ENCODE results near the gene UNC93B1. TPM values are rescaled to one million over a fixed set of nuclear protein-coding genes. Genes with fewer than 3 reads are reported as not detected.

UNC93B1 gene
- total and polyA plus RNA-seq, 2 of the 13 experiments (the other 11 are each of a cell fraction or from before 2014, with no cell fraction given): 8.8 to 18.9 TPM

DNA sequence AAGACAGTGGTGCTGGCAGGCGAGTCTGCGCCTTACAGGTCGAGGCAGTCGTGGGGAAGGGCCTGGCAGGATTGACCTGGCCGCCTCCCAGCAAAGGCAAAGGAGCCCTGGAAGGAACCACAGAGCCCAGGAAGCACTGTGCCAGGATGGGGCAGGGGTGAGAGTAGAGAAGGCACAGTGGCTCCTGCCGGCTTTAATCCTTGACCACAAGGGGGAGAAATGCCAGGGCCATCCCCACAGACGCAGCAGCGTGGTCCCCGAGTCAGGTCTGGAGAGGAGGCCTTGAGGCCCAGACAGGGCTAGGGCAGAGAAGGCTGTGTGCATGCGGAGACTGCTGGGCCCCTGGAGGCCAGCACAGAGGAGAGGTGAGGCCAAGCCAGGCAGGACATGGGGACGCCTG is 16.7 kb upstream of the UNC93B1 start:
- in situ Hi-C loops (cut with HindIII; ENCODE audit: extremely low pct_ligation_motif_present, low pct_unique_long_range_greater_than_20kb): no loop called here
- peaks cover 62% of the 10 kb centered on the region for H3K4me1 ChIP-seq (ENCODE audit: insufficient read depth, low read length)
- CTCF ChIA-PET (ENCODE audit: low intra/inter-chr PET ratio, low total read pairs): interaction anchor here (0.8 to 2.0 kb wide), 3 partner anchors 11 to 86 kb away, joined by 4 to 7 read pairs (median 5); partner anchors contain the start of gene ALDH3B1
- FAIRE-seq (peak; percentile 56), ATAC-seq (peak; percentile 61), DNase-seq (ENCODE audit: low spot score) (no peak)
- H3K4me3 ChIP-seq (replicated peaks in 1 of 3; ENCODE audit: insufficient read depth in 1 of 3, low read depth in 2 of 3, low read length in 3 of 3): peak overlapping the region in 1 of 3 experiments; percentile 55; a peak in 2 of 6 replicates
- no peaks in the 10 kb centered on the region for H3K27me3 ChIP-seq (ENCODE audit: control insufficient read depth in 1 of 2, insufficient read depth in 2 of 2, low read length in 2 of 2)
- no peaks in the 10 kb centered on the region for H3K9me3 ChIP-seq (ENCODE audit: low read length)
- 34% methylated on average over 7 of the region's 11 CpGs for WGBS (ENCODE audit: low lambda C conversion rate)
- H3K9ac ChIP-seq (ENCODE audit: insufficient read depth, low read depth, low read length): no peak overlapping the region
- peak overlapping the region; percentile 63 for H3K4me2 ChIP-seq (ENCODE audit: low read depth, low read length)
- H3K79me2 ChIP-seq (ENCODE audit: insufficient read depth, low read length): no peaks in the 10 kb centered on the region
- intact Hi-C loops (cut with micrococcal nuclease; ENCODE audit: unreplicated experiment): no loop called here
- no peak overlapping the region for H2AFZ ChIP-seq (ENCODE audit: low read length)
- peaks cover 0 to 3% of the 10 kb centered on the region in 2 experiments; a peak in 1 of 5 replicates for H3K36me3 ChIP-seq (replicated peaks in 1 of 2; ENCODE audit: control insufficient read depth in 1 of 2, insufficient read depth in 2 of 2, low read length in 2 of 2)
- no TSS peak for BruUV-seq (replicated peaks)
- POLR2A ChIA-PET: interaction anchor here (0.7 to 2.2 kb wide), 2 partner anchors 10 to 31 kb away, joined by 3 to 6 read pairs; no protein-coding TSS in a partner anchor
- no peak overlapping the region for H3K27ac ChIP-seq (ENCODE audit: extremely low read length, insufficient read depth, low read length)
- H4K20me1 ChIP-seq (ENCODE audit: insufficient read depth, low read length): no peaks in the 10 kb centered on the region
- TF ChIP-seq MEIS2 (CRISPR knock-in tag; IDR thresholded peaks at IDR 0.05) (0 out of 2 replicates have a peak, but pooled peaks have one; percentile 38), ZNF550 (CRISPR knock-in tag; IDR thresholded peaks at IDR 0.05; ENCODE audit: borderline replicate concordance) (no peak), MAFF (IDR thresholded peaks at IDR 0.05; ENCODE audit: low read depth, low read length) (no peak), ZNF143 (CRISPR knock-in tag; IDR thresholded peaks at IDR 0.05) (no peak; the same call in 1 of the 2 replicates), ARNT (IDR thresholded peaks at IDR 0.05) (no peak), GABPB1 (CRISPR knock-in tag; IDR thresholded peaks at IDR 0.05) (peak; percentile 10; the same call in 1 of the 2 replicates), ADNP (CRISPR knock-in tag; IDR thresholded peaks at IDR 0.05) (no peak), FOXO1 (CRISPR knock-in tag; IDR thresholded peaks at IDR 0.05) (0 out of 2 replicates have a peak, but pooled peaks have one; percentile 9), ZNF674 (CRISPR knock-in tag; IDR thresholded peaks at IDR 0.05; ENCODE audit: low read depth) (no peak), U2AF1 (optimal IDR thresholded peaks at IDR 0.05; ENCODE audit: low read depth, low read length) (no peak), ZMYM2 (CRISPR knock-in tag; IDR thresholded peaks at IDR 0.05) (no peak), ZNF24 (IDR thresholded peaks at IDR 0.05) (no peak), KAT2B (IDR thresholded peaks at IDR 0.05; ENCODE audit: borderline replicate concordance, low read depth, low read length) (no peak), ZNF570 (CRISPR knock-in tag; IDR thresholded peaks at IDR 0.05; ENCODE audit: borderline replicate concordance) (no peak), PHF20 (CRISPR knock-in tag; IDR thresholded peaks at IDR 0.05) (no peak), ZNF7 (CRISPR knock-in tag; IDR thresholded peaks at IDR 0.05) (peak; percentile 82), RBM22 (optimal IDR thresholded peaks at IDR 0.05; ENCODE audit: low read length) (no peak), TCF7L2 (IDR thresholded peaks at IDR 0.05; ENCODE audit: low read depth, low read length) (no peak)
- TF ChIP-seq, protein P1, sequence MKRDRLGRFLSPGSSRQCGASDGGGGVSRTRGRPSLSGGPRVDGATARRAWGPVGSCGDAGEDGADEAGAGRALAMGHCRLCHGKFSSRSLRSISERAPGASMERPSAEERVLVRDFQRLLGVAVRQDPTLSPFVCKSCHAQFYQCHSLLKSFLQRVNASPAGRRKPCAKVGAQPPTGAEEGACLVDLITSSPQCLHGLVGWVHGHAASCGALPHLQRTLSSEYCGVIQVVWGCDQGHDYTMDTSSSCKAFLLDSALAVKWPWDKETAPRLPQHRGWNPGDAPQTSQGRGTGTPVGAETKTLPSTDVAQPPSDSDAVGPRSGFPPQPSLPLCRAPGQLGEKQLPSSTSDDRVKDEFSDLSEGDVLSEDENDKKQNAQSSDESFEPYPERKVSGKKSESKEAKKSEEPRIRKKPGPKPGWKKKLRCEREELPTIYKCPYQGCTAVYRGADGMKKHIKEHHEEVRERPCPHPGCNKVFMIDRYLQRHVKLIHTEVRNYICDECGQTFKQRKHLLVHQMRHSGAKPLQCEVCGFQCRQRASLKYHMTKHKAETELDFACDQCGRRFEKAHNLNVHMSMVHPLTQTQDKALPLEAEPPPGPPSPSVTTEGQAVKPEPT (CRISPR knock-in tag; IDR thresholded peaks at IDR 0.05; ENCODE audit: low read depth): no peak
- TF ChIP-seq, protein P2, sequence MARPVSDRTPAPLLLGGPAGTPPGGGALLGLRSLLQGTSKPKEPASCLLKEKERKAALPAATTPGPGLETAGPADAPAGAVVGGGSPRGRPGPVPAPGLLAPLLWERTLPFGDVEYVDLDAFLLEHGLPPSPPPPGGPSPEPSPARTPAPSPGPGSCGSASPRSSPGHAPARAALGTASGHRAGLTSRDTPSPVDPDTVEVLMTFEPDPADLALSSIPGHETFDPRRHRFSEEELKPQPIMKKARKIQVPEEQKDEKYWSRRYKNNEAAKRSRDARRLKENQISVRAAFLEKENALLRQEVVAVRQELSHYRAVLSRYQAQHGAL (CRISPR knock-in tag; IDR thresholded peaks at IDR 0.05; ENCODE audit: not compliant biosample characterization): no peak
- TF ChIP-seq, protein P3, sequence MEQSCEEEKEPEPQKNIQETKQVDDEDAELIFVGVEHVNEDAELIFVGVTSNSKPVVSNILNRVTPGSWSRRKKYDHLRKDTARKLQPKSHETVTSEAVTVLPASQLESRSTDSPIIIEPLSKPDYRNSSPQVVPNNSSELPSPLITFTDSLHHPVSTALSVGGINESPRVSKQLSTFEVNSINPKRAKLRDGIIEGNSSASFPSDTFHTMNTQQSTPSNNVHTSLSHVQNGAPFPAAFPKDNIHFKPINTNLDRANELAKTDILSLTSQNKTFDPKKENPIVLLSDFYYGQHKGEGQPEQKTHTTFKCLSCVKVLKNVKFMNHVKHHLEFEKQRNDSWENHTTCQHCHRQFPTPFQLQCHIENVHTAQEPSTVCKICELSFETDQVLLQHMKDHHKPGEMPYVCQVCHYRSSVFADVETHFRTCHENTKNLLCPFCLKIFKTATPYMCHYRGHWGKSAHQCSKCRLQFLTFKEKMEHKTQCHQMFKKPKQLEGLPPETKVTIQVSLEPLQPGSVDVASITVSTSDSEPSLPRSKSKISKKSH (CRISPR knock-in tag; IDR thresholded peaks at IDR 0.05; ENCODE audit: borderline replicate concordance): no peak; the same call in 1 of the 2 replicates
- TF ChIP-seq, protein P4, sequence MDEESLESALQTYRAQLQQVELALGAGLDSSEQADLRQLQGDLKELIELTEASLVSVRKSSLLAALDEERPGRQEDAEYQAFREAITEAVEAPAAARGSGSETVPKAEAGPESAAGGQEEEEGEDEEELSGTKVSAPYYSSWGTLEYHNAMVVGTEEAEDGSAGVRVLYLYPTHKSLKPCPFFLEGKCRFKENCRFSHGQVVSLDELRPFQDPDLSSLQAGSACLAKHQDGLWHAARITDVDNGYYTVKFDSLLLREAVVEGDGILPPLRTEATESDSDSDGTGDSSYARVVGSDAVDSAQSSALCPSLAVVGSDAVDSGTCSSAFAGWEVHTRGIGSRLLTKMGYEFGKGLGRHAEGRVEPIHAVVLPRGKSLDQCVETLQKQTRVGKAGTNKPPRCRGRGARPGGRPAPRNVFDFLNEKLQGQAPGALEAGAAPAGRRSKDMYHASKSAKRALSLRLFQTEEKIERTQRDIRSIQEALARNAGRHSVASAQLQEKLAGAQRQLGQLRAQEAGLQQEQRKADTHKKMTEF (CRISPR knock-in tag; IDR thresholded peaks at IDR 0.05): 0 out of 2 replicates have a peak, but pooled peaks have one; percentile 18
